ENCODE measurements around the gene HTR3D.

- no peak for TF ChIP-seq ZNF335 (CRISPR knock-in tag; IDR thresholded peaks at IDR 0.05)
- TF ChIP-seq PBX3 (CRISPR knock-in tag; IDR thresholded peaks at IDR 0.05; ENCODE audit: borderline replicate concordance) = no peak
- no peak for TF ChIP-seq POLR2A (IDR thresholded peaks at IDR 0.05; ENCODE audit: insufficient read depth in 1 of 2, low read depth in 2 of 2, low read length in 2 of 2)
- TF ChIP-seq ZNF24 (IDR thresholded peaks at IDR 0.05) = no peak
- TF ChIP-seq ATAD3A (CRISPR knock-in tag; IDR thresholded peaks at IDR 0.05) = no peak
Measured at GRCh38 chr3:183987000-183987600, 44.4 kb upstream of the HTR3D start.

Data from HepG2 (cell line).